Measurements from ENCODE around the gene KISS1.

Gene KISS1

GRCh38 chr1:204216880-204217647 lies 20.8 kb upstream of the KISS1 start:
- no peak for DNase-seq

GRCh38 chr1:204216236-204216635 lies 19.9 kb upstream of the KISS1 start:
- DNase-seq: no peak

- DNase-seq: peak; percentile 79
Measured at GRCh38 chr1:204213668-204214662, 17.7 kb upstream of the KISS1 start, which contains the start of gene GOLT1A. Gene GOLT1A, minus strand, starts transcription at chr1:204213988. Its CDS starts 82 bp downstream, at chr1:204213906.

GRCh38 chr1:204212715-204213114 lies 16.4 kb upstream of the KISS1 start:
- DNase-seq: no peak

- DNase-seq: no peak
Measured at GRCh38 chr1:204211046-204211445, 14.8 kb upstream of the KISS1 start.

GRCh38 chr1:204207136-204207616 lies 10.9 kb upstream of the KISS1 start:
- peak; percentile 34 for DNase-seq

GRCh38 chr1:204206121-204206520 lies 9.8 kb upstream of the KISS1 start:
- no peak for DNase-seq

- DNase-seq: no peak
Measured at GRCh38 chr1:204205486-204205885, 9.2 kb upstream of the KISS1 start.

GRCh38 chr1:204204944-204205343 lies 8.7 kb upstream of the KISS1 start:
- no peak for DNase-seq

GRCh38 chr1:204203206-204203767 lies 7.0 kb upstream of the KISS1 start:
- no peak for DNase-seq

GRCh38 chr1:204202481-204202880 lies 6.2 kb upstream of the KISS1 start:
- no peak for DNase-seq

GRCh38 chr1:204201348-204202040 lies 5.2 kb upstream of the KISS1 start:
- no peak for DNase-seq

GRCh38 chr1:204199579-204199978 lies 3.3 kb upstream of the KISS1 start:
- no peak for DNase-seq

GRCh38 chr1:204198348-204199340 lies 2.4 kb upstream of the KISS1 start:
- peak; percentile 87 for DNase-seq

GRCh38 chr1:204197068-204197467 lies 777 bp upstream of the KISS1 start:
- DNase-seq: no peak

GRCh38 chr1:204194771-204195170 lies 1.5 kb downstream of the KISS1 start:
- DNase-seq: no peak

- no peak for DNase-seq
Measured at GRCh38 chr1:204194080-204194479, 2.2 kb downstream of the KISS1 start.

- DNase-seq: peak; percentile 29
Measured at GRCh38 chr1:204192589-204193352, 3.5 kb downstream of the KISS1 start.

GRCh38 chr1:204192046-204192445 lies 4.2 kb downstream of the KISS1 start:
- DNase-seq: no peak

- no peak for DNase-seq
Measured at GRCh38 chr1:204191456-204191855, 4.8 kb downstream of the KISS1 start.

All from fibroblast of skin of right biceps (primary cell).